Measurements from ENCODE around the gene TTC21A.

The TTC21A gene

DNA sequence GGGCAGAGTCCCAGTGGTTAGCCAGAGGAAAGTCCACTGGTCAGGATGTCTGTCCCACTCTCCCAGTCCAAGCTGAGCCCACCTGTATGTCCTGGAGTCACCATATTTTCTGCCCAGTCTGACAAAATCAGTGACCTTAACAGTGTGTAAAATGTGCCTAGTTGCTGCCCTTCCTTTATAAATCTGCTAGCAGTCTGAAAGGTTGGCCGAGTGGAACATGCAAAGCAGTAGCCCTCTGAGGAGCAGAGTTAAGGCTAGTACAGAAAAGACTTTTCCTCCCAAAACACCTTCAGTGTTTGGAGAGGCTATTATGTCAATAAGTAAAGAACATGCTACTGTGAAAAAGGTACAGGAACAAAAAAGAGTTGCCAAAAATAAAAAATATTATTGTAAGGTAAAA, 15.3 kb downstream of the TTC21A start:
- no peak for DNase-seq

DNA sequence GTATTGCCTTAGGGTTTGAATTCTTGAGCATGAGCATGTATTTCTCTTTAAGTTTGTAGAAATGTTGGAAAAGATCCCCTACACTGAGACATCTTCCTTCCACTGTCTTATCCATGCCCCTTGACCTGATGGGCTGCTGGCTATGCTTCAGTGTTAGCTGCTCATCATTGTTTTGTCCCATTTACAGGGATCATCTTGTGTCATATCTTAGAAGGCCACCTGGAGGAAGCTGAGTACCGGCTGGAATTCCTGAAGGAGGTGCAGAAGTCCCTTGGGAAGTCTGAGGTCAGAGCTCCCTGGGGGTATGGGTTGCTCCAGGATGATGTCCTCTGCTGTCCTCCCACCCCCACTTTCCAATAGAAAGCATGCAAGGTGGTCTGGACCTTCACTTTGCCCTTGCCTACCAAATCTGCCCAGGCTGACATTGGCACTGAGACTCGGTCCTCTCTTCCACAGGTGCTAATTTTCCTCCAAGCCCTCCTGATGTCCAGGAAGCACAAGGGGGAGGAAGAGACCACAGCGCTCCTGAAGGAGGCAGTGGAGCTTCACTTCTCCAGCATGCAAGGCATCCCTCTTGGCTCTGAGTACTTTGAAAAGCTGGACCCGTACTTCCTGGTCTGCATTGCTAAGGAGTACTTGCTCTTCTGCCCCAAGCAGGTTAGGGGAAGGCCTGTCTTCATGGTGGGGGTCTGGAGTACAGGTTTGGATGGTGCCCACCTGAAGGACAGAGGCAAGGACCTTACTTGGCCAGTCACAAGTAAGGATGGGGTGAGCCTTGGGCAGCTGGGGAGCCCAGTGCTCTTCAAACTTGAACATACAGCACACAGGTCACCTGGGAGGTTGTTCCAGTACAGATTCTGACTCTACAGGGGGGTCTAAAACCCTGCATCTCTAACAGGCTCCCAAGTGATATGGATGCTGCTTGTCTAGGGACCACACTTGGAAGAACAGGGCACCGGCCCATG, 17.7 kb downstream of the TTC21A start:
- DNase-seq: no peak

DNA sequence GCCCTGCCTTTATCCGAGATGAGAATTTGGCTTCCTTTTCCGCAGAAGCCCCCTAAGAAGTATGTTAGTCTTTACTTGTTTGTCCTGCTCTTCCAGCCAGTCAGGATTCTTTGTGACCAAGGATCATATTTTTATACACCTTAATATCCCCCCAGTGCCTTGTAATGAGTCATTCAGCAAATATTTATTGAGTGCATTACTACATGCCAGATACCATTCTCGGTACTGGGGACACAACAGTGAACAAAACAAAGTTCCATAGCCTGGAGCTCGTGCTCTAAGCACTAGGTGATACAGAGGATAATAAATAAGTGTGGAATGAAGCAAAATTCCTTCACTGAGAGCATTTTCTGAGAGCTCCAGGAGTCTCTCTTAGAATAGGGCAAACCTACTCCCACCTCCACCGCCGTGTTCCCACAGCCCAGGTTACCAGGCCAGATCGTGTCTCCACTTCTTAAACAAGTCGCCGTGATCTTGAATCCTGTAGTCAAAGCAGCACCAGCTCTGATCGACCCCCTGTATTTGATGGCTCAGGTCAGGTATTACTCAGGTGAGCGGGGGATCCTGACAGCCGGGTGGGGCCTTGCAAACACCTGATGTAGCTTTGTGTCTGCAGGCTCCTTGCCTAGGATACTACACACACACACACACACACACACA, 18.5 kb downstream of the TTC21A start:
- DNase-seq: no peak

DNA sequence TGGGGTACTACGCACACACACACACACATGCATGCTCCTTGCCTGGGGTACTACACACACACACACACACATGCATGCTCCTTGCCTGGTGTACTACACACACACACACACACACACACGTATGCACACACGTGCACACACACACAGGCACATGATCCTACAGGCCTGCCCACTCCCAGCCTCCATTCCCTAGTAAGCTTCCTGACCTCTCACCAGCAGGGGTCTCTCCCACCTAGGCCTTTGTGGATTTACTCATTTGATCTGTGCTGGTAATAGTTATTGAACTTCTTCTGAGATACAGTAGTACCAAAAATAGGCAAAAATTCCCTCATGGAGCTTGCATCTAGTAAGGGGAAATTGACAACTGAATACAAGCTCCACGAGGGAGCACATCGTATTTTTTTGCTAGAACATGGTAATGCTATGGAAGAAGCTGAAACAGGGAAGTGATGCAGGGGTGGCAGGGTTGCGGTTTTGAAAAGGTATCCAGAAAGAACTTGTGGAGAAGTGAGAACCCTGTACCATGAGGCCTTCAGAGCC, 19.1 kb downstream of the TTC21A start:
- no peak for DNase-seq

DNA sequence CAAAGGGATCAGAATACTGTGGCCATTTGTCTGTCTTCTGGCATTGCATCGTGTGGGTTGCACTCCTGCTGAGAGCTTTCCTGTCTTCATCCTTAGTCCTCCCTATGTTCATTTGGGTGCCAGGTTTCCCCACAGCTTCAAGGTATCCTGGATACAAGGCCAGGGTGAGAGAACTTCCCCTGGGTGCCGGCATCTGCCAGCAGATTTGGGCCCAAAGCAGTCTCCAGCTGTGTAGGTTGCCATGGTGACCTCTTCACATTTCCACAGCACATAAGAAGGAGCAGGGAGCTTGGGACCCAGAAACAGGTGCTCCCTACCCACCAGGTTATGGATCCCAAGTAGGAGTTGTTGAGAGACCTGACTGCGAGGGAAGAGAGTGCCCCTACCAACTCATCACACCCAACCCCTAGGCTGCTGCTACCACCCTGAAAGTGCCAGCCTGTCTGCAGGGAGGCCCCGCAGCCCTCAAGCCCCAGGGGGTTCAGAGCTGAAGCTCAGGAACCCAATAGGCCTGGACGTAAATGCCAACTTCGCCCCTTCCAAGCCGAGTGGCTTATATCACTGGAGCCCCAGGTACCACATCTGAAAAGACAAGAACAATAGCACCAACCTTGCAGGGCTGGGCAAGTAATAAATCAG, 19.9 kb downstream of the TTC21A start:
- no peak for DNase-seq

DNA sequence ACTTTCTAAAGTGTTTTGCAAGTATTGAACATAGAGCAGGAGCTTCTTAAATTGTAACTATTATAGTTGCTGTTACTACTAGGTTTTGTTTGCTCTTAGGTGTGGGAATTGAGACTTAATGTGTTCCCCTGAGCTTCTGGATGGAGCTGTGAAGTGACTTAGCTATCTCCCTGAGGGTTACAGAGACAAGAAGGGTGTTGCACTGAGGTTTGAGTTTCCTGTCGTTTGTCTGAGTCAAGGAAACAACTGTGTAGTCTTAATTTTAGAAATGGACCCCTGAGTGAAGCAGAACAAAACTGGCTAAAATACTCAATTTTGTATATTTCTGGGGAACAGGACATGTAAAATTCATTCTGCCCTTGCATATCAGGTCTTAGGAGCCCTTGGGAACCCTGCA, 20.4 kb downstream of the TTC21A start:
- no peak for DNase-seq

DNA sequence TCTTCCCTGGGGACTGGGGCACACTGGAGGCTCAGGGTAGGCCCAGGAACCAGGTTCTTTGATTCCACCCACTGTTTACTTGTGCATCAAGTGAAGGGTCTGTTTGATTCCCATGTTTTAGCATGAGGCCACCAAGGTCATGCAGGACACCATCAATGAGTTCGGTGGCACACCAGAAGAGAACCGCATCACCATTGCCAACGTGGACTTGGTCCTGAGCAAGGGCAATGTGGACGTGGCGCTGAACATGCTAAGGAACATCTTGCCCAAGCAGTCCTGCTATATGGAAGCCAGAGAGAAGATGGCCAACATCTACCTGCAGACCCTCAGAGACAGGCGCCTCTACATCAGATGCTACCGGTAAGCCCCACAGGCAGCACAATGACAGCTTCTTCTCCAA, 21.5 kb downstream of the TTC21A start:
- no peak for DNase-seq

DNA sequence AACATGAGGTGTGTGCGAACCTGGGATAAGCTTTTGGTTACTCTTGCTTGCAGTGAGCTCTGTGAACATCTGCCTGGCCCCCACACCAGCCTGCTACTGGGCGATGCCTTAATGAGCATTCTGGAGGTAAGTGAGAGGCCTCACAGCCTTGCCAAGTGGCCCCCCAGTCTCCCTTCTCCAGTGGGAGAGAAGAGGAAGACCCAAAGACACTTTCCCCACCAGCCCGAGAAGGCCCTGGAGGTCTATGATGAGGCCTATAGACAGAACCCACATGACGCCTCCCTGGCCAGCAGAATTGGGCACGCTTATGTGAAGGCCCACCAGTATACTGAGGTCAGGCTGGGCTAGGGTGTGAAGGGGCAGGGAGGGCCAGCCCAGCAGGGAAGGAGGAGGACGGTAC, 22.5 kb downstream of the TTC21A start:
- no peak for DNase-seq

DNA sequence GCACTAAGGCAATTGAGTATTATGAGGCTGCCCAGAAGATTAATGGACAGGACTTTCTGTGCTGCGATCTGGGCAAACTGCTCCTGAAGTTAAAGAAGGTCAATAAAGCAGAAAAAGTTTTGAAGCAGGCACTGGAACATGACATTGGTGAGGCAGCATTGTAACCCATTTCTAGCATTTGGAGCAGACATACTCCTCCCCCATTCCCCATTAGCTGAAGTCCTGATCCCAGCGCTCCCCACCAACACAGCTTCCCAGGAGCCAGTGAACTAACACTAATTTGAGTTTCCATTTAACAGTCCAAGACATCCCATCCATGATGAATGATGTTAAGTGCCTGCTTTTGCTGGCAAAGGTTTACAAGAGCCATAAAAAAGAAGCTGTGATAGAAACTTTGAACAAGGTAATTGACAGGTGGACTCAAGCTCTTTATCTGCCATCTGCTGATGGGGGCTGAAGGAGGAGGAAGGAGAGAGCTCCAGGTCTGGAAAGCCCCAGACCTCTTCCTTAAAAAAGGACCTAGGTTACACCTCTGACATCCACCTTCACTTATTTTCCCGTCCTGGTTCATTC, 23.3 kb downstream of the TTC21A start:
- DNase-seq: no peak

DNA sequence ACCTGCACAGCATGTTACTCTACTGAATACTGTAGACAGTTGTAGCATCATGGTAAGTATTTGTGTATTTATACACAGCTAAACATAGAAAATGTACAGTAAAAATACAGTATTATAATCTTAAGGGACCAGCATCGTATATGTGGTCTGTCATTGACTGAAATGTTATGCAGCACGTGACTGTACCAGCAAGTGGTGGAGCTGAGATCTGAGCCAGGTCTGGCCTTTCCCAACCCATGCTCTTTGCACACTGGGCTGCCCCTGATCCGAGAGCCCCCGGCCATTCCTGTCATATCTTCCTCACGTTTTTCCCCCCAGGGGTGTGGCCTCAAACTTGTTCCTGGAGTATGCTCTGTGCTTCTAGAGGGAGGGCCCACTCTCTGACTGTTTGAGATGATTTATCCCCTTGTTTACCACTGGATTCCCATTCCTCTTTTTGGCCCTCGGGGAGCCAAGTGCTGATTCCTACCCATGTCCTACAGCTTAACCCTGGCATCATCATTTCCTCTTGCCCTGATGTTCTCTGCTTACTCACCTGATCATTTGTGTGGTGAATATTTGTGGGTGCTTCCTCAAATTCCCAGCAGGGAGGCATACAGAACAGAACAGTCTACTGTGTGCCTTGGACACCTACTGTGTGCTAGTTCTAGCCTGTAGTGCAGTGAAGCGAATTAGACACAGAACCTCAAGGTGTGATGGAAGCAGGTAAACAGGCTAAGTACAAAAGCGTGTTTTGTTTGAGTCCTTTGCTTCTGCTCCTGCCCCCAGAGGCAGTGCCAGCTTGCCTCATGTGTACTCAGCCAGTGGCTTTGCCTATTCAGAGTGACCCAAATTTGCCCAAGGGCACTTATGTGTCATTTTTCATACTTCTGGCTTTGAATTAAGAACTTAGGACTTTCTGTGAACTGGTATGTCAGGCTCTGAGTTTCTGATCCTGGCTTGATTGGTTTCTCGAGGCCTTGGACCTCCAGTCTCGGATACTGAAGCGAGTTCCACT, 24.9 kb downstream of the TTC21A start:
- no peak for DNase-seq

DNA sequence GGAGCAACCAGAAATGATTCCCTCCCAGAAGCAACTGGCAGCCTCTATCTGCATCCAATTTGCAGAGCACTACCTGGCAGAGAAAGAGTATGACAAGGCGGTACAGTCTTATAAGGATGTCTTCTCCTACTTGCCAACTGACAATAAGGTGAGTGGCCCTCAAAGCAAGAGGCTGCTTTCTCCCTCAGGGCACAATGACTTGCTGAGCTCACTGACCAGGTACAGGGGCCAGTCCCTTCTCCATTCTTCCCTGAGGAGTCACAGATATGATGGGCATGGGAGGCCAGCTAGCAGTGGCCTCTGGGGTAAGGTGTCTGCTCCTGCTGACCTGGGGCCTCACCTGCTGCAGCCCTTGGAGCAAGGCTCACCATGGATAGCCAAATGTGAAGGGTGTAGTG, 25.6 kb downstream of the TTC21A start:
- DNase-seq: no peak

DNA sequence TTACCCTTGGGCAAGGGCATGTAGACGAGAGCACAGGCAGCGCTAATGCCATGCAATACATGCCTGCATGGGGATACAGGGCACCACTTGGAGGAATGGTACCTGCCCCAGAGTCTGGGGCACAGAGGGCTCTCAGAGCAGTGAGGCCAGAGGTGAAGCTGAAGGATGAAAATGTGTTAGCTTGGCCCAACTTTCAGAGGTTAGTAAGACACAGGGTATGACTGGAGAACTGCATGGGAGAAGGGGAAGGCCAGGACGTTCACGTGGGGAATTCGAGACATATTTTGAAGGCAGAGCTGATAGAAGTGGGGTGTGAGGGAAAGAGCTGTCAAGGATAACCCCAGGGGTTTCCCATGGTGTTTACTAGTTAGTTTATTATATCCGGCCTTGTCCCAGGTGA, 26.3 kb downstream of the TTC21A start:
- DNase-seq: no peak

DNA sequence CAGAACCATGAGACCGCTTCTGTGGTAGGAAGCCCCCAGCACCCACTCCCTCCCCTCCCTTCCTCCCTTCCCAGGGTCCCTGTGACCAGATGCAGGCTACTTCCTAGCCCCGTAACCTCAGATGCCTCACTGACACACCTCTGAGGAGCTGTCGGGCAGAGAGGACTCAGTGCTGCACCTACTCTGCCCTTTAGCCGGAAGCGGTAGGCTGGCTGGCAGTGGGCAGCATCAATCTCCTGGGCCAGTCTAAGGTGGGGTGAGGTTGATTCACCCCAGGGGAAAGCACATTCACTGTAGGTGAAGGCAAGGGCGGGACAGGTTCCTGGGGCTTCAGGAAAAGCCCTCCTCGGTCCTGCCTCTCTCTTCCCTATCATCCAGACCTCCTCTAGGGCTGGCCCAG, 26.8 kb downstream of the TTC21A start:
- no peak for DNase-seq

DNA sequence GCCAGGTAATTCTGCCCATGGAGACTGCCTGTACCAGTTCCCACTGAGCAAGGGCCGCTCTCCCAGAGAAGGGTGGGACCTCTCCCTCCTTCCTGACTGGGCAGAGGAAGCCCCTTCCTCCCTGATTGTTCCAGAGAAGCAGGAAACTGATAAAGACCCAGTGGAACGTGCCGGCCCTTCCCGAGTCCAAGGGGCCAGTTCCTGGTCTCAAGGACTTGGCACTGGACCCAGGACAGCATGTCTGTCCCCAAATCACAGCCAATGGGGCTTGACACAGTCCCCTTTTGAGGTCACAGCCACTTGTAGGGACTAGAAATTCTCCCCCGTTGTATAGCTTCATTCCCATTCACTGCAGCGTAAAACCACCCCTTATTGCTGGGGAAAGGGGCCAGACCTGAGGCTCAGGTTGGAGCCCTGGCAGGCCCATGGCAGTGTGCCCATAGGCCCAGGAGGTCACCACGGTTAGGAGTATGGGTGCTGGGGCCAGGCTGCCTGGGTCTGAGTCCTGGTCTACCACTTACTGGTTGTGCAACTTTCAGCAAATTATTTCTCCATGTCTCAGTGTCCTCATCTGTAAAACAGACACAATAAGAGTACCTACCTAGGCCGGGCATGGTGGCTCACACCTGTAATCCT, 27.8 kb downstream of the TTC21A start:
- no peak for DNase-seq

DNA sequence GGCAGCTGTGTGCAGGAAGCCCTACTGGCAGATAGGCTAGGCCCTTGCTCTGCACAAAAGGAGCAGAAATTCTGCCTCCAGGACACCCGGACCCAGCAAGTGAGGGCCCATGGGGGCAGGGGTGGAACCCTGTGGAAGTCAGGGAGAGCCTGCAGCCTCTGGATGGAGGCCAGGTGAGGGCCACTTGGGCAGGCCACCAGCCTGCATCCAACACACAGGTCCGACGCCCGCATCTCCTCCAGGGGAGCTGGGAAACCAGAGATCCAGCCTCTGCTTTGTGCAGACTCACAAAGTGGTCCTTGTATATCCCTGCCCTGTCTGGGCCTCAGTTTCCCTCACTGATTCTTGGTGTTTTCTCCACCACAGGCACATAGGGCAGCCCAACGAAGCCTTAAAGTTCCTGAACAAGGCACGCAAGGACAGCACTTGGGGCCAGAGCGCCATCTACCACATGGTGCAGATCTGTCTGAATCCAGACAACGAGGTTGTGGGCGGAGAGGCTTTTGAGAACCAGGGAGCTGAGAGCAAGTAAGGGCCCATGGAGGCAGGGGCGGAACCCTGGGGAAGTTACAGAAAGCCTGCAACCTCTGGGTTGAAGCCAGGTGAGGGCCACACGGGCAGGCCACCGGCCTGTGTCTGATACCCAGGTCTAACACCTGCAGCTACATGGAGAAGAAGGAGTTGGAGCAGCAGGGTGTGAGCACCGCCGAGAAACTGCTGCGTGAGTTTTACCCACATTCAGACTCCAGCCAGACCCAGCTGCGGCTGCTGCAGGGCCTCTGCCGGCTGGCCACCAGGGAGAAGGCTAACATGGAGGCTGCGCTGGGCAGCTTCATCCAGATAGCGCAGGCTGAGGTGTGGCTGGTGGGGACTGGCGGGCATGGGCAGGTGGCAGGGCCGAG, 29.3 kb downstream of the TTC21A start:
- DNase-seq: no peak

DNA sequence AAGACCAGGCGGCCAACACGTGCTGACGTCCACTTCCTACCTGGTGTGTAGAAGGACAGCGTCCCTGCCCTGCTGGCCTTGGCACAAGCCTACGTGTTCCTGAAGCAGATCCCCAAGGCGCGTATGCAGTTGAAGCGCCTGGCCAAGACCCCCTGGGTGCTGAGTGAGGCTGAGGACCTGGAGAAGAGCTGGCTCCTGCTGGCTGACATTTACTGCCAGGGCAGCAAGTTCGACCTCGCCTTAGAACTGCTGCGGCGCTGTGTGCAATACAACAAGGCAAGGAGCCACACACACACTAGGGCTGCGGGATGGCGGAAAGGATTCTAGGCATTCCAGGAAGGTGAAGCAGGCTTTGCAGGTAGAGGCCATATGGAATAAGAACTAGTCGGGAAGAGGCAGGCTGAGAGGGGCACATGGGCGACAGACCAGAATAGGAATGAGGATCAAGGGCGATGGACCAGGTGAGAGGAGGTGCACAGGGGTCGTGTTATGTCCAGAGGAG, 30.0 kb downstream of the TTC21A start:
- no peak for DNase-seq

DNA sequence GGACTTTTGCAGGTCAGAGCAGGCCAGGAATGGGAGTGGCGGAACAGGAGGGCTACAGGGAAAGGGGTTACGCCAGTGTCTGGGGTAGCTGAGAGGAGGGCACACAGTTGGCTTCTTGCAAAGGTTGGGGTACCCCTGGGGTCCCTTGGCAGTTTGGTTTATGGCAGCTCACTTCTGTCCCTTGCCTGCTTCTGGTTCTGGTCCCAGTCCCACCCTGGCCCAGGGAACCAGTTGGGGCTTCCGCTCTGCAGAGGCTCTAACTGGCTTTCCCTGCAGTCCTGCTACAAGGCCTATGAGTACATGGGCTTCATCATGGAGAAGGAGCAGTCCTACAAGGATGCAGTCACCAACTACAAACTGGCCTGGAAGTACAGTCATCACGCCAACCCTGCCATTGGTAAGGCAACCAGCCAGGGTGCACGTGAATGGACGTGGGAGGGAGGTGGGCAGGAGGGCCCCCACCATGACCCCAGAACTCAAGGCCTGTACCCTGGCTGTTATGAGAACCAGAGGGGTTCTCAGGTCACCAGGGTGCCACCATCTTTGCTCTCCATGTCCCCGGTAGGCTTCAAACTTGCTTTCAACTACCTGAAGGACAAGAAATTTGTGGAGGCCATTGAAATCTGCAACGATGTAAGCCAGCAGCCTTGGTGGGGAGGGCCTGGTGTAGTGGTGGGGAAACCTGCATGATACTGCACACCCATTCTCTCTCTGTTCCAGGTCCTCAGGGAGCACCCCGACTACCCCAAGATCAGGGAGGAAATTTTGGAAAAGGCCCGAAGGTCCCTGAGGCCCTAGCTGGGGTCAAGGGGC, 30.7 kb downstream of the TTC21A start:
- DNase-seq: no peak

DNA sequence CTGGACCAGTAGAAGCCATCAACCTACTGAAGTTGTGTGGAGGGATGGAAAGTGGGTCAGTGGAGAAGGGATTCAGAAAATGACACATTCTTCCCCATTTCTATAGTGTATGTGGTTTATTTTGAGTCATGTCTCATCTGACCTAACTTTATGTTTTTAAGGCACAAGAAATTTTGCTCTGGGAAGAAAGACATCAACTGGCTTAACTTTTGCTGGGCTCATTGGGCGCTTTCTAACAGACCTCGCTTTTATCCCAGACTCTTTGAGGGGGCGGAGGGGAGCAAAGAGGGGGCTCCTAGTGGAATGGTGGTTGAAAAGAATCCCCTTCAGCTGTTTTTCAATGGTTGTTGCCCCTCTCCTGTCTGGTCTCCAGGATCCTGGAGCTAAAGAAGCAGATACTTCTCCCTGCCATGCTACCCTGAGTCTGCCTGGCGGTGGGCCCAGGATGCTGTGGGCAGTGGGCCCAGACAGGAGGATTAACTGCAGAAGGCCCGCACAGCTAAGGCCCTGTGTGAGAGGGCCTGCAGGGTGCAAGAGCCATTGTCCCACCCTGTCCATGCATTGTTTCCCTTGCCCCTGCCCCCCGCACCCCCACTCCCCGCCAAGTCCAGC, 31.4 kb downstream of the TTC21A start:
- no peak for DNase-seq

DNA sequence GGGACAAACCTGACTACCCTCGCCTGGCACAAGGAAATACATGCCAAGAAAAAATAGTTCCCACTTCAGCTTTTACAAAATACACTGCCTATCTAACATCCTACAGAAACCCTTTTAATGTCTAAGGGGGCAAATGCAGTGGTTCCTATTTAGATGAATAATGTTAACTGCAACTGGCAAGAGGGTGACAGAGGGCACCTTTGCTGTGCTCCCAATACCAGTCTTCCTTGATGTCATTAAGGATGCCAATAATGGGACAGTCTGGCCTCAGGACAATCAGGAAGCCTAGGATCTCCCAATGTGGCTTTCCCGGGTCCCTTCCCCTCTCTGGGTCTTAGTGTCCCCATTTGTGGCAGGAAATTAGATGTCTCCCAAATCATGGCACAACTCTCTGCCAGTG, 32.0 kb downstream of the TTC21A start:
- no peak for DNase-seq
